ENCODE data around the gene TBCD. TPM values are rescaled to one million over a fixed set of nuclear protein-coding genes. Genes with fewer than 3 reads are reported as not detected.

The TBCD gene
- total RNA-seq, 2 experiments from 2014 or later, result 77.8 to 85.8 TPM

- no peak overlapping the region for H3K4me3 Mint-ChIP-seq
- no peak for ATAC-seq
- DNase-seq, result no peak
- H3K27me3 Mint-ChIP-seq, result no peaks in the 10 kb centered on the region
- H3K36me3 Mint-ChIP-seq (ENCODE audit: low read depth), result peaks cover 10% of the 10 kb centered on the region
- H3K27ac Mint-ChIP-seq, result no peak overlapping the region
- H3K9me3 Mint-ChIP-seq, result no peaks in the 10 kb centered on the region
- CTCF ChIA-PET, result no interaction called here
- intact Hi-C loops (cut with micrococcal nuclease), result no loop called here
- POLR2A ChIA-PET, result no interaction called here
- no peaks in the 10 kb centered on the region for H3K4me1 Mint-ChIP-seq (ENCODE audit: low read depth)
- TF ChIP-seq CTCF (IDR thresholded peaks at IDR 0.05), result no peak
These were observed 55.7 kb downstream of the TBCD start for GRCh38 chr17:82807562-82807961.

GRCh38 chr17:82808006-82808405 is 56.1 kb downstream of the TBCD start:
- intact Hi-C loops (cut with micrococcal nuclease), result no loop called here
- Mint-ChIP-seq H3K27me3 (no peaks in the 10 kb centered on the region), H3K4me3 (no peak overlapping the region), H3K27ac (no peak overlapping the region), H3K36me3 (ENCODE audit: low read depth) (peaks cover 7% of the 10 kb centered on the region), H3K4me1 (ENCODE audit: low read depth) (no peaks in the 10 kb centered on the region), H3K9me3 (no peaks in the 10 kb centered on the region)
- POLR2A ChIA-PET, result no interaction called here
- TF ChIP-seq CTCF (IDR thresholded peaks at IDR 0.05), result no peak
- ATAC-seq, result no peak
- CTCF ChIA-PET, result no interaction called here
- no peak for DNase-seq

GRCh38 chr17:82808921-82809905 is 57.3 kb downstream of the TBCD start:
- ChIA-PET POLR2A (no interaction called here), CTCF (no interaction called here)
- DNase-seq (no peak), ATAC-seq (no peak)
- H3K4me1 Mint-ChIP-seq (ENCODE audit: low read depth), result no peaks in the 10 kb centered on the region
- TF ChIP-seq CTCF (IDR thresholded peaks at IDR 0.05), result no peak
- no peak overlapping the region for H3K27ac Mint-ChIP-seq
- intact Hi-C loops (cut with micrococcal nuclease), result no loop called here
- peaks cover 15% of the 10 kb centered on the region for H3K36me3 Mint-ChIP-seq (ENCODE audit: low read depth)
- no peaks in the 10 kb centered on the region for H3K9me3 Mint-ChIP-seq
- no peak overlapping the region for H3K4me3 Mint-ChIP-seq
- H3K27me3 Mint-ChIP-seq, result no peaks in the 10 kb centered on the region

GRCh38 chr17:82810644-82811430 is 59.0 kb downstream of the TBCD start:
- H3K4me3 Mint-ChIP-seq, result no peak overlapping the region
- no peak for ATAC-seq
- peaks cover 6% of the 10 kb centered on the region for H3K4me1 Mint-ChIP-seq (ENCODE audit: low read depth)
- no peak for TF ChIP-seq CTCF (IDR thresholded peaks at IDR 0.05)
- H3K36me3 Mint-ChIP-seq (ENCODE audit: low read depth), result peaks cover 23% of the 10 kb centered on the region
- CTCF ChIA-PET, result no interaction called here
- DNase-seq, result no peak
- no peaks in the 10 kb centered on the region for H3K27me3 Mint-ChIP-seq
- intact Hi-C loops (cut with micrococcal nuclease), result no loop called here
- H3K27ac Mint-ChIP-seq, result peak overlapping the region; percentile 42
- no peaks in the 10 kb centered on the region for H3K9me3 Mint-ChIP-seq
- POLR2A ChIA-PET, result interaction anchor here (1.0 kb wide), 1 partner anchor 174 kb away, joined by 3 read pairs; no protein-coding TSS in a partner anchor

- DNase-seq (no peak), ATAC-seq (no peak)
- Mint-ChIP-seq H3K27me3 (no peaks in the 10 kb centered on the region), H3K27ac (no peak overlapping the region), H3K4me3 (no peak overlapping the region), H3K36me3 (ENCODE audit: low read depth) (peaks cover 30% of the 10 kb centered on the region), H3K4me1 (ENCODE audit: low read depth) (peaks cover 7% of the 10 kb centered on the region), H3K9me3 (no peaks in the 10 kb centered on the region)
- ChIA-PET POLR2A (no interaction called here), CTCF (no interaction called here)
- intact Hi-C loops (cut with micrococcal nuclease), result no loop called here
- no peak for TF ChIP-seq CTCF (IDR thresholded peaks at IDR 0.05)
These were observed 60.2 kb downstream of the TBCD start for GRCh38 chr17:82812058-82812457.

All from activated CD8-positive, alpha-beta T cell treated with anti-CD3 and anti-CD28 coated beads for 36 hours (primary cell).